ENCODE measurements around the gene KIFC3.

- TF ChIP-seq RFX5 (IDR thresholded peaks at IDR 0.05; ENCODE audit: borderline replicate concordance, low read depth, low read length) (no peak), SP1 (IDR thresholded peaks at IDR 0.05; ENCODE audit: low read depth, low read length) (no peak), RXRA (IDR thresholded peaks at IDR 0.05; ENCODE audit: insufficient read depth, low read depth, low read length) (no peak), BRCA1 (IDR thresholded peaks at IDR 0.05; ENCODE audit: low read depth, low read length) (no peak)
Measured at GRCh38 chr16:57801098-57801808, 1.0 kb downstream of the KIFC3 start.
